Neural cell (in vitro differentiated cells): ENCODE data around the gene RPL18A.

ENCODE experiments used
- CTCF ChIP-seq: fragments of 450-650 bp; IDR thresholded peaks from 2 replicates; pipeline ENCODE4 v1.5.1; 2014; ENCODE audit warnings: antibody characterized with exemption, mild to moderate bottlenecking, moderate library complexity; ENCODE audit not compliant: poor library complexity, severe bottlenecking
- EZH2 ChIP-seq: fragments of 200-600, 300-800 bp; shearing (Covaris generic), sonication (generic); IDR thresholded peaks from 2 replicates; pipeline ENCODE4 v1.6.1; 2014; ENCODE audit warnings: antibody characterized with exemption, low read length, borderline replicate concordance, mild to moderate bottlenecking; ENCODE audit not compliant: insufficient read depth, poor library complexity, severe bottlenecking
- POLR2AphosphoS5 ChIP-seq: IDR thresholded peaks from 2 replicates; pipeline ENCODE4 v1.6.1; 2012

GRCh38 chr19:17861542-17862402 is 2.1 kb downstream of the RPL18A start:
- TF ChIP-seq CTCF (no peak), POLR2AphosphoS5 (no peak), EZH2 (no peak)
